ENCODE data around the gene MEGF9.

GRCh38 chr9:120742951-120743416 lies 28.7 kb upstream of the MEGF9 start:
- peak; percentile 73 for TF ChIP-seq CTCF (conservative IDR thresholded peaks at IDR 0.05; ENCODE audit: low read depth, low read length)
- TF ChIP-seq EZH2 (IDR thresholded peaks at IDR 0.05; ENCODE audit: borderline replicate concordance, low read depth, low read length, poor library complexity, severe bottlenecking), result no peak
